GM19351 (cell line): ENCODE results near the gene GABARAP.
"Not testable (repeated sequence)": the region's sequence is repeated elsewhere in the genome, so short reads cannot be mapped to it uniquely, and the experiment has no call there.

Experiments
- ATAC-seq: cut with Tn5 transposase; IDR thresholded peaks from one replicate; pipeline ENCODE4 v1.9.1; 2021; ENCODE audit warnings: mild to moderate bottlenecking, moderate library complexity; ENCODE audit not compliant: unreplicated experiment

GABARAP gene

GRCh38 chr17:7261379-7262191, 19.3 kb upstream of the GABARAP start:
- ATAC-seq, result no peak

GRCh38 chr17:7260651-7261378, 18.6 kb upstream of the GABARAP start:
- no peak for ATAC-seq

DNA sequence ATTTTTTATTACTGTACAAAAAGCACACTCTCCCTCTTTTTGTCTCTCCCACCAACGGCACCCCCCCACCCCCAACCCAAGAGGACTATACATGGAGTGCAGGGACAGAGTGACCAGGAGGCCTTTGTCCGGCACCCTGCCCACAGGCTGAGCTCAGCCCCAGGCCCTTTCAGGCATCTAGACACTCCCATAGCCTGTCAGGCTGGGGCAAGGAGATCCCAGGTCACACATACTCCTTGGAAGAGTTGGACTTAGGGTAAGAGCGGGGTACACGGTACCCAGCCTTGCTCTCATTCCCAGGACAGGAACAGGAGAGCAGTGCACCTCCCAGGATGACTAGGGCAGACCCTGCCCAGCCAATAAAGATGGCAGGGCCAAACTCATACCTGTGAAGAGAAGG, 17.9 kb upstream of the GABARAP start:
- no peak for ATAC-seq

DNA sequence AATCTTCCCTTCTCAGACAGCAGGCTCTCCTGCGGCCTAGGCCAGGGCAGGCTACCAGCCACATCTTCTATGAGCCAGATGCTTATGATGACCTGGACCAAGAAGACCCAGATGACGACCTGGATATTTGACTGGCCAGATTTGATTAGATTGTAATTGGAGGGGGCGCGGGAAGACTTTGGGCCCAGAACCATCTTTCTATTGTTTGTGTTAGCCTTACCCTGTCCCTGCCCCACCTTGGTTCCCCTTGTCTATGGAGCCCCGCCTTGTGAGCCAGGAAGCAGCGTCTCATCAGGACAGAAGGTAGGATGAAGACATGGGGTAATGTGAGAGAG, 17.3 kb upstream of the GABARAP start:
- no peak for ATAC-seq

DNA sequence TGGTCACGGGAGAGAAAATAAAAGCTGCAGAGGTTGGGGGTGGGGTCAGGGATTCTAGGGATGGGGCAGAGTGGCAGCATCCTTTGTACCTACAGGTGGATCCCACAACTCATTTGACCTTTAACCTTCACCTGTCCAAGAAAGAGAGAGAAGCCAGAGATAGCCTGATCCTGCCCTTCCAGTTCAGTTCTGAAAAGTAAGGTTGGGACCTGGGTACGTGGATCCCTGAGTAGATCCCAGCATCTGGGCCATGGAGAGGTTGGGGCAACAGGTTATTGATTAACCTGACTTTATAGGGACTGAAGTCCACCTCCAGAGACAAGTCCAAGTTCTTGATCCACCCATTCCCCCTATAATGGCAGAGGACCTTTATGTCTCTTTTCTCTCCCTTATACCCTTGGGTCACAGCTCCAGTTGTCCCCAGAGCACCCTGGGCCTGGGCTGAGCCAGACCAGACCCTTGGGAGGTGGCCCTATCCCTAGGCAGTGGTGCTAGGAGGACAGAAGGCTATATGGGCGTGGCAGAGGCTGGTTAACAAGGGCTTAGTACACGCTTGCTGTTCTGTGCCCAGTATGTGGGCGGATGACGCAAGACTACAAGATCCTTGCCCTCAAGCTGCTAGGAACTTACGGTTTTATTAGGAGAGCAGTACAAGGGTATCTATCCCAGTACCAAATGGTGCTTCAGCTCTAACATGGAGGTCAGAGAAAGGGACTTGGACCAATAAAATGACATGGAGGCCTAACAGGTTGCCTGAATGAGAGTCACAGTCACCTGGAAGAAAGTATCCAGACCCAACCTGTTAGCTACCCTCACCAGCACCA, 16.7 kb upstream of the GABARAP start:
- no peak for ATAC-seq

DNA sequence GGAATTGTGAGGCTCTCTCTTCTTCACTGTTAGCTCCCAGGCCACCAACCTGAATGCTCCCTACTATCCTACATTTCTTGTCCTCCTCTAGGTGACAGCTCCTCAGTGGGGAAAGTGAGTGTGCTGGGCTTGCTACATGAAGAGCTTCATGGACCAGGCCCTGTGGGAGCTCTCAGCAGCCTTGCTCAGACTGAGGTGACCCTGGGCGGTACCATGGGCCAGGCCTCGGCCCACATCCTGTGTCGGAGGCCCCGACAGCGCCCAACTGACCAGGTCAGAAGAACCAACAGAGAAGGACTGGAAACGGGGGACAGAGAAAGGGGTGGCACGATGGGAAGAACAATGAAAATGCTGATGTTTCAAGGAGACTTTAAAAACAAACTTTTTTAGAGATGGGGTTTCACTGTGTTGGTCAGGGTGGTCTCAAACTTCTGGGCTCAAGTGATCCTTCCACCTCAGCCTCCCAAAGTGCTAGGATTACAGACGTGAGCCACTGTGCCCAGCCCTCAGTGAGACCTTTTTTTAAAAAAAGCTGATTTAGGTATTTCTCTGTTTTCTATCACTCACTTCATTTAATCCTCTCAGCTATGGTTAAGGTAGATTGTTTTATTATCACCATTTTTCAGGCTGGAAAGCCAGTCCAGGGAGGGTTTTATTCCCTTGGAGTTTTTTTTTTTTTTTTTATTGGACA, 14.7 kb upstream of the GABARAP start:
- no peak for ATAC-seq

- ATAC-seq, result no peak
These were observed 12.3 kb upstream of the GABARAP start for GRCh38 chr17:7254511-7254910.

DNA sequence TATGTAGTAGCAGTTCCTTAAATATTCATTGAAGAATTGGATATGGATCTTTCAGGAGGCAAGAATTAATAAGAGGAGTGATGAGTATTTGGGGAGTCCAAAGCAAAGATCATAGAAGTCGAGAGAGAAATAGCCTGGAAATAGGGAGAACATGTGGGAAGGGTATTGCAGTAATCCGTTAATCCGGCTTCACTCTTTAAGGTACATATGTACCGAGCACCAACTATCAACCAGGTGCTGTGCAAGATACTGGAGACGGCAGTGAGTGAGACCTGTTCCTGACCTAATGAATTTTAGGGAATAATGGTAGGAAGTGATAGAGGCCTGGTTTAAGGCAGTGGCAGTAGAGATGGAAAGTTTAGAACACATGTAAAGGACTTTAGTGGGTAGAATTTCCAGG, 10.8 kb upstream of the GABARAP start:
- ATAC-seq, result no peak

- ATAC-seq, result peak; percentile 51
These were observed 10.2 kb upstream of the GABARAP start, which contains the start of gene ELP5 for GRCh38 chr17:7252176-7253043. TSS of gene ELP5 (plus strand) at chr17:7252215. CDS start at chr17:7252551, 336 bp downstream.

GRCh38 chr17:7251661-7252175, 9.5 kb upstream of the GABARAP start, which contains the start of gene CTDNEP1:
TSS of gene CTDNEP1 (minus strand) at chr17:7251734. CDS start at chr17:7251296, 438 bp downstream.
- ATAC-seq, result peak; percentile 88

DNA sequence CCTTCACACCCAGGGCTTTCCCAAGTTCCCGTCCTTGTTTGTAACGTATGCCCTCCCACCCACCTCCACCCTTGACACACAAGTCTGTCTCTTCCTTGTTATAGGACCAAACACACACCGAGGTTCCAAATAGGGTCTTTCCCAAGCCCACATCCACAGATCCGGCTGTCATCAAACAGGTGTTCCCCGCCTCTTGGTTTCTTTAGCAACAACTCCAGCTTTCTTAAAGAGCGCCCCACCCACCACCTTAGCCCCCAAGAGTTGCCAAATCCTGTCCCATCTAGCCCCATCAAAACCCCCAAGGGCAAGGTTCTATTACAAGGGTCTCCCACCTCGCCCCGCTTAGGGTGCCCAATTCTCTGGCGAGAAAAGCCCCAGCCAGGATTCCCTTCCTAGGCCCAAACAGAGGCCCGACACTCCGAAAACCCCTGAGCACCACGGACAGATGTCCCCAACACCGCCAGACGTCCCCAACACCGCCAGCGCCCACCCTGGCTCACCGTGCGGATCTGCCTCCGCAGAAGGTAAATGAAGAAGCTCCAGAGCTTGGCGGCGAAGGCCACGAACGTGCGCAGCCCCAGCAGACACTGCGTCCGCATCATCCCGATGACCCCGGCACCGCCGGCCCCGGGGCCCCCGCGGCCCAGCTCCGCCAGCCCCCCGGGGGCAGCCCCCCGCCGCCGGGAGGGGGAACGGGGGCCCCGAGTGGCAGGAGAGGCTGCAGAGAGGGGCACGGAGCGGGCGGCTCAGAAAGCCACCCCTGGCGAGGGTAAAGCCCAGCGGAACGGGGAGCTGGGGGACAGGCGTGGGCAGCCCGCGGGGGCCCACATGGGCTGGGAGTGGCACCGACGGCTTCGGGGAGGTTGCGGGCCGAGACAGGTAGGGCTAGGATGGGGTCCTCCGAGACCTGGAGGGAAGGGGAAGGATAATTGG, 8.7 kb upstream of the GABARAP start:
- ATAC-seq, result no peak

DNA sequence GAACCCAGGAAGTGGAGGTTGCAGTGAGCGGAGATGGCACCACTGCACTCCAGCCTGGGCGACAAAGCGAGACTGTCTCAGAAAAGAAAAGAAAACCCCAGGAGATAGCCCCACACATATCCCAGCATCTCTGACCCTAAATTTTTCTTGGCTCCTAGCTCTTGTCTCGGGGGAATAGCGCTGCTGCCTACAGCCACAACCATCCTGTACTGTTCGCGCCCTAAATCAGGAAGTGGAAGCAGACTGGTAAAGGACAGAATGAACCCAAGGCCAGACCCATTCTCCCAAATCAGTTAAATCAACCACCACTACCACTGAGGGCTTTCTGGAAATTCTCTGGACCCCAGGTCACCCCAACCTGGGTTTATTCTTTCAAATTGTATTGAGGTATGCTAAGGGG, 7.6 kb upstream of the GABARAP start:
- no peak for ATAC-seq

- no peak for ATAC-seq
These were observed 7.0 kb upstream of the GABARAP start for GRCh38 chr17:7249214-7249613.

- ATAC-seq, result no peak
These were observed 6.5 kb upstream of the GABARAP start for GRCh38 chr17:7248796-7249195.

- no peak for ATAC-seq
These were observed 4.5 kb upstream of the GABARAP start for GRCh38 chr17:7246779-7247178.

DNA sequence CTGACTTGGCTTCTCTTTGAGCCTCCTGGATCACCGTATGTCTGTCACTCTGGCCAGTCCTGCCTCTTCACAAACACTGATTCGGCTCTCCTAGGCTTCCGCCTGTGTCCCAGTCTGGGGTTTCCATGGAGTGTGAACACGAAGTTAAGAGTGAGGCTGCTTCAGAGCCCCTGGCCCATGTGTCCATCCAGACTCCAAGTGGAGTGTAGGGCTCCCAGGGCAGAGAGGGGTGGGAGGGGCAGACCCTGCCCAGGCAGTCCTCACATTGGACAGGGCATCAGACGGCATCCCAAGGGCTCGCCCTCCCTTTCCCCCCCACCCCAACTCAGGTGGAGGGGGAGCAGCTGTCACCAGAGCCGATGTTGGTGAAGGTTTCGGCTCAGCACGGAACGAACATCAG, 1.6 kb upstream of the GABARAP start:
- ATAC-seq, result not testable (repeated sequence)

- no peak for ATAC-seq
These were observed 1.1 kb upstream of the GABARAP start for GRCh38 chr17:7243453-7243729.

DNA sequence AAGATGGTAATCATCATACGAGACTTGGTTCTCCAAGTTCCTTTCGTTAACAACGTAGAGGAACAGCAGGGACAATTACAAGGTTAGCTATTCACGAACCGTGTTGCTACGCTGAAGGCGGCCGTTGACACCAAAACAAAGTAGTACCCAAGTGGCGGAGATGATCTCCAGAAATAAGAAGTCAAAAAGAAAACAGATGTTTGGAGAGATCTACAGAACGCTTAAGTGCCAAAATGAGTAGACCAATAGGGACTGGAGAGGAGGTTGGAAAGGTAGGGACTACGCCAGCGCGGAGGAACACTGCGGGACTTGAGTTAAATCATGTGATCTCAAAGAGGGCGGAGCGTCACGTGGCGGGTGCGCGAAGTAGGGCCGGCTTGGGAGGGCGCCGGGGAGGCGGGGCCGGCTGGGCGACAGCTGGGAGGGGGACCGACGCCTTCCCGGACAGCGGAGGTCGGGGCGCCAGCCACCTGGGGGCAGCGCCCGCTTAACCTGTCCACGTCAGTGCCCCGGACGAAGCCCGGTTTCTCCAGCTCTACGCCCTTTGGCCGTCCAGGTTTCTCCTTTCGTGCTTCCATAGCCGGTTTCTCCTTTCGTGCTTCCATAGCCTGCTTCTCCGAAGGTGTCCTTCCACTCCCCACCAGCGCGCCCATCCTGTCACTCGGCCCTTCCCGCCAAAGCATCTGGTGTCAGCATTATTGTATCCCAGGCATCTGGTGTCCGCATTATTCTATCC, 636 bp upstream of the GABARAP start:
- ATAC-seq, result peak; percentile 38
